Natural killer cell treated with Interleukin-12 subunit alpha and Interleukin-12 subunit beta and Interleukin-15 and Interleukin-18, amount 100 ng/mL, for 72 hours (primary cell): ENCODE data around the gene MYOZ3. TPM values are rescaled to one million over a fixed set of nuclear protein-coding genes. Genes with fewer than 3 reads are reported as not detected.

Experiments
- ATAC-seq, 2 donors: fragments of 150-1000 bp; cut with Tn5 transposase in 1 of 2; sonication (Bioruptor Pico), chemical (Tn5 transposase) in 1 of 2; 2 replicates each; pipeline ENCODE4 v1.10.0; 2021
- DNase-seq: peaks from one replicate; pipeline ENCODE4 v3.0.0; 2022; ENCODE audit warnings: low spot score
- H3K27ac Mint-ChIP-seq, 2 donors: 1 replicate in 1 of 2; 2 replicates in 1 of 2; pipeline ENCODE4 v1.8.0; 2022; ENCODE audit warnings: mixed read lengths in 2 of 2, mild to moderate bottlenecking in 1 of 2, moderate library complexity in 1 of 2
- H3K27me3 Mint-ChIP-seq, 2 donors: 1 replicate in 1 of 2; 2 replicates in 1 of 2; pipeline ENCODE4 v1.8.0; 2022; ENCODE audit warnings: mixed read lengths in 2 of 2
- H3K36me3 Mint-ChIP-seq: one replicate; pipeline ENCODE4 v1.8.0; 2022; ENCODE audit warnings: mixed read lengths
- H3K4me1 Mint-ChIP-seq, 2 donors: 1 replicate in 1 of 2; 2 replicates in 1 of 2; pipeline ENCODE4 v1.8.0; 2022; ENCODE audit warnings: low read depth in 2 of 2, mixed read lengths in 2 of 2, mild to moderate bottlenecking in 1 of 2
- H3K4me3 Mint-ChIP-seq: one replicate; pipeline ENCODE4 v1.8.0; 2022; ENCODE audit warnings: mixed read lengths
- H3K9me3 Mint-ChIP-seq: 2 replicates; pipeline ENCODE4 v1.8.0; 2022; ENCODE audit warnings: mixed read lengths
- total RNA-seq, 2 donors: library from RNA; stranded (reverse); gene quantifications; one replicate each; pipeline ENCODE4 v1.2.3, GENCODE V29; 2022

MYOZ3 gene
- total RNA-seq, 2 donors from 2014 or later, result not detected

- Mint-ChIP-seq H3K4me3 (no peak overlapping the region), H3K4me1 (peaks cover 8 to 9% of the 10 kb centered on the region in 2 donors), H3K36me3 (no peaks in the 10 kb centered on the region), H3K27ac (no peak overlapping the region), H3K9me3 (no peaks in the 10 kb centered on the region), H3K27me3 (no peaks in the 10 kb centered on the region)
- DNase-seq, result no peak
- no peak for ATAC-seq
These were observed 7.1 kb upstream of the MYOZ3 start for GRCh38 chr5:150653762-150654556.

DNA sequence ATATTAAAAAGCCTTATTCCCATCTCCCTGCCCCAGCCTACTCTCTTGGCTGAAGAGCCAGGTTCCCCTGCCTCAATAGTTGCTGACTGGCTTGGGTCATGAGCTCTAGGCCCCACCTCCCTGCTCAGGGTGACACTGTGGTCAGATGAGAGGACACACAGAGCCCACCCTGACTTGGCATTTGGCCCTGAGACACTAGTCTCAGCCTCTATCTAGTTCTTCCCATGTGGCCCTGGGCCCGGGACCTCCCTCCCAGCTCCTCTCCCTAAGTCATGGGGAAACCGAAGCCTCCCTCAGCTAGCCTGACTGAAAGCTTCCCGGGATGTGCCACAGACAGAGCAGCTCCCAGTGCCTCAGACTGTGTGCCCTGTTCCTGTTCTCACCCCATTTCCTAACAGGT, 5.8 kb upstream of the MYOZ3 start:
- DNase-seq (peak; percentile 28), ATAC-seq (no peak)
- H3K36me3 Mint-ChIP-seq, result no peaks in the 10 kb centered on the region
- peaks cover 8 to 9% of the 10 kb centered on the region in 2 donors for H3K4me1 Mint-ChIP-seq
- no peaks in the 10 kb centered on the region for H3K9me3 Mint-ChIP-seq
- no peak overlapping the region for H3K4me3 Mint-ChIP-seq
- H3K27ac Mint-ChIP-seq, result no peak overlapping the region
- no peaks in the 10 kb centered on the region for H3K27me3 Mint-ChIP-seq

DNA sequence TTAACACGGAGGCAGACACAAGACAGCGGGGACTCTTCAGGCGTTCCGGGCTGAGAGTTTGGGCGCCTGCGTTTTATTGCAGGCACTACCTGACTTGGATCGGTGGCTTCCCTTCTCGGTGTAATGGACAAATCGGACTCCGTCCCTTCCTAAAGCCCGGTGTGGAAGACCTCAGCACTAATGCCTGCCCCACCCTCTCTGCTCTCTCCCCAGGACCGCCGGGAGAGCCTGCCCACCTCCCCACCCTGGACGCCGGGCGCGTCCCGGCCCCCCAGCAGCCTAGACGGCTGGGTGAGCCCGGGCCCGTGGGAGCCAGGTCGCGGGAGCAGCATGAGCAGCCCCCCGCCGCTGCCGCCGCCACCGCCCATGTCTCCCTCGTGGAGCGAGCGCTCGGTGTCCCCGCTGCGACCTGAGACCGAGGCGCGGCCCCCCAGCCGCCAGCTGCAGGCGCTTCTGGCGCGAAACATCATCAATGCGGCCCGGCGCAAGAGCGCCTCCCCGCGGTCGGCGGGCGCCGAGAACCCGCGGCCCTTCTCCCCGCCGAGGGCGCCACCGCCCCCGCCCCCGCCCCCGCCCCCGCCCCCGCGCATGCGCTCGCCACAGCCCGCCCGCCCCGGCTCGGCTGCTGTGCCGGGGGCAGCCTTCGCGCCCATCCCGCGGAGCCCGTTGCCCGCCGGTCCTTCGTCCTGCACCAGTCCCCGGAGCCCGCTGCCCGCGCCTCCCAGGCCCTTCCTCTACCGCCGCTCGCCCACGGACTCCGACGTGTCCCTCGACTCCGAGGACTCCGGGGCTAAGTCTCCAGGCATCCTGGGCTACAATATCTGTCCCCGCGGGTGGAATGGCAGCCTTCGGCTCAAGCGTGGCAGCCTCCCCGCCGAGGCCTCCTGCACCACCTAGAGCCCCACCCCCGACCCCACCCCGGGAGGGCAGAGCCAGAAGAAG, 4.6 kb upstream of the MYOZ3 start:
- peaks cover 8 to 9% of the 10 kb centered on the region in 2 donors for H3K4me1 Mint-ChIP-seq
- H3K9me3 Mint-ChIP-seq, result no peaks in the 10 kb centered on the region
- peak overlapping the region; percentile 78 for H3K4me3 Mint-ChIP-seq
- peak; percentile 85 to 86 for ATAC-seq
- peak; percentile 76 for DNase-seq
- H3K36me3 Mint-ChIP-seq, result no peaks in the 10 kb centered on the region
- H3K27ac Mint-ChIP-seq, result peak overlapping the region in 1 of 2 donors; percentile 57
- H3K27me3 Mint-ChIP-seq, result peaks cover under 1 to 2% of the 10 kb centered on the region in 2 donors

DNA sequence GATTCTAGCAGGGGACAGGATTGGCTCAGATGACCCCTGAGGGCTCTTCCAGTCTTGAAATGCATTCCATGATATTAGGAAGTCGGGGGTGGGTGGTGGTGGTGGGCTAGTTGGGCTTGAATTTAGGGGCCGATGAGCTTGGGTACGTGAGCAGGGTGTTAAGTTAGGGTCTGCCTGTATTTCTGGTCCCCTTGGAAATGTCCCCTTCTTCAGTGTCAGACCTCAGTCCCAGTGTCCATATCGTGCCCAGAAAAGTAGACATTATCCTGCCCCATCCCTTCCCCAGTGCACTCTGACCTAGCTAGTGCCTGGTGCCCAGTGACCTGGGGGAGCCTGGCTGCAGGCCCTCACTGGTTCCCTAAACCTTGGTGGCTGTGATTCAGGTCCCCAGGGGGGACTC, 2.9 kb upstream of the MYOZ3 start:
- ATAC-seq (no peak), DNase-seq (no peak)
- Mint-ChIP-seq H3K4me1 (peaks cover 8 to 9% of the 10 kb centered on the region in 2 donors), H3K4me3 (peak overlapping the region; percentile 78), H3K36me3 (no peaks in the 10 kb centered on the region), H3K27ac (peak overlapping the region in 1 of 2 donors; percentile 54), H3K9me3 (no peaks in the 10 kb centered on the region), H3K27me3 (peaks cover 2 to 8% of the 10 kb centered on the region in 2 donors)

GRCh38 chr5:150658699-150659265, 2.3 kb upstream of the MYOZ3 start:
- ATAC-seq (no peak), DNase-seq (peak; percentile 38)
- peaks cover 8 to 9% of the 10 kb centered on the region in 2 donors for H3K4me1 Mint-ChIP-seq
- peaks cover 2 to 8% of the 10 kb centered on the region in 2 donors for H3K27me3 Mint-ChIP-seq
- no peak overlapping the region for H3K27ac Mint-ChIP-seq
- H3K4me3 Mint-ChIP-seq, result no peak overlapping the region
- no peaks in the 10 kb centered on the region for H3K9me3 Mint-ChIP-seq
- no peaks in the 10 kb centered on the region for H3K36me3 Mint-ChIP-seq

DNA sequence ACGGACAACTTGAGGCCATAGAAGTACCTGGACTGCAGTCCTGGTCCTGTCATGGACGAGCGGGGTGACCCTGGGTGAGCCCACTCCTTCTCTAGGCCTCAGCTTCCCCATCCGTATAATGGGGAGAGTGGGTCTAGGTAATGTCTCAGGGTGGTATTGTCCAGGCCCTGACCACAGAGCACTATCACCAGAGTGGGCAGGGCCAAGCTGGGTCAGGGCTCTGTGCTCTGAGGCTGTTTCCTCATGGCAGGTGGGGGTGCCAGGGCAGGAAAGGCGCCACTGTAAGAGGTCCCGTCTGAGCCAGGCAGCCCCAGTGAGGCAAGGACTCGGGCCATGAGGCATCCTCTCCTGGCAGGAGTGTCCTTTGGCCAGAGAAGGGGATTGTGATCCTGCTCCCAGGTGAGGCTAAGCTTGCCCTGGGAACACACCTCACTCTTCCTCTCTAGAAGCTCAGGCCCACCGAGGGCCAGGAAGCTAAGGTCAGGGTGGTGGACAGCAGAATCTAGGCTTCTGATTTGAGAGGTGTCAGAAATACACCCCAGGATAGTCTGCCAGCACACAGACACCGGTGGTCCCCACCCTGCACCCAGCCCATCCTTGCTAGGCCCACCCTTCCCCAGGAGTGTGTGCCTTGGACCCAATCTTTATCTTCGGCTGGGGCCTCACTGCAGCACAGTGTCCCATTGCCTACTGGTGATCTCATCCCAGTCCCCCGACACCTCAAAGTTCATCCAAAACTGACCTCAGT, 1.5 kb upstream of the MYOZ3 start:
- H3K27me3 Mint-ChIP-seq, result peaks cover 2 to 8% of the 10 kb centered on the region in 2 donors
- no peak overlapping the region for H3K27ac Mint-ChIP-seq
- DNase-seq, result peak; percentile 58
- no peaks in the 10 kb centered on the region for H3K9me3 Mint-ChIP-seq
- H3K4me3 Mint-ChIP-seq, result no peak overlapping the region
- no peaks in the 10 kb centered on the region for H3K36me3 Mint-ChIP-seq
- ATAC-seq, result no peak
- peaks cover 8 to 9% of the 10 kb centered on the region in 2 donors for H3K4me1 Mint-ChIP-seq

- Mint-ChIP-seq H3K27ac (no peak overlapping the region), H3K4me3 (no peak overlapping the region), H3K4me1 (peaks cover 8 to 9% of the 10 kb centered on the region in 2 donors), H3K9me3 (no peaks in the 10 kb centered on the region), H3K36me3 (no peaks in the 10 kb centered on the region), H3K27me3 (peaks cover 4 to 8% of the 10 kb centered on the region in 2 donors)
- DNase-seq (peak; percentile 55), ATAC-seq (no peak)
These were observed 781 bp upstream of the MYOZ3 start for GRCh38 chr5:150660108-150660831.

- no peaks in the 10 kb centered on the region for H3K9me3 Mint-ChIP-seq
- H3K36me3 Mint-ChIP-seq, result no peaks in the 10 kb centered on the region
- no peak for ATAC-seq
- H3K4me1 Mint-ChIP-seq, result peaks cover 8 to 9% of the 10 kb centered on the region in 2 donors
- no peak overlapping the region for H3K4me3 Mint-ChIP-seq
- peaks cover 4 to 8% of the 10 kb centered on the region in 2 donors for H3K27me3 Mint-ChIP-seq
- DNase-seq, result peak; percentile 15
- no peak overlapping the region for H3K27ac Mint-ChIP-seq
These were observed 958 bp downstream of the MYOZ3 start for GRCh38 chr5:150661821-150662596.

GRCh38 chr5:150662731-150663516, 1.9 kb downstream of the MYOZ3 start:
- Mint-ChIP-seq H3K36me3 (no peaks in the 10 kb centered on the region), H3K27me3 (peaks cover 4 to 8% of the 10 kb centered on the region in 2 donors), H3K9me3 (no peaks in the 10 kb centered on the region), H3K27ac (no peak overlapping the region), H3K4me3 (no peak overlapping the region), H3K4me1 (peaks cover 0 to under 1% of the 10 kb centered on the region in 2 donors)
- peak; percentile 37 for DNase-seq
- ATAC-seq, result peak in 1 of 2 donors; percentile 31

DNA sequence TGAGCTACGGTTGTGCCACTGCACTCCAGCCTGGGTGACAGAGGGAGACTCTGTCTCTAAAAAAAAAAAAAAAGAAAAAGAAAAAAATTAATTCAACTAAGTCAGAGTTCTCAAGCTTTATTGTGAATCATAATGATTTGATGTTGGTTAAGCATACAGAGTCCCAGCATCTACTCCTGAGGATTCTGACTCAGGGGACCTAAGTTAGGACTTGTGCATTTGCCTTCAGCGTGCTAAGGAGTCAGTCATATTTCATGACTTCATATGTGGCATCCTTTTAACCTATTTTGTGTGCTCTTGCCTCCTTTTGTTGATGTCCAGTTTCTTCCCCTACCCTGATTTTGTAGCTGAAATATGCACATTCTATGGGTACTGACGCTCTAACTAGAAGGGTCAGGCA, 2.9 kb downstream of the MYOZ3 start:
- Mint-ChIP-seq H3K36me3 (no peaks in the 10 kb centered on the region), H3K4me3 (no peak overlapping the region), H3K4me1 (no peaks in the 10 kb centered on the region), H3K27ac (no peak overlapping the region), H3K9me3 (no peaks in the 10 kb centered on the region), H3K27me3 (peaks cover 4 to 8% of the 10 kb centered on the region in 2 donors)
- ATAC-seq (no peak), DNase-seq (no peak)

- Mint-ChIP-seq H3K4me3 (no peak overlapping the region), H3K27me3 (peaks cover 7 to 13% of the 10 kb centered on the region in 2 donors), H3K9me3 (no peaks in the 10 kb centered on the region), H3K27ac (no peak overlapping the region), H3K4me1 (no peaks in the 10 kb centered on the region), H3K36me3 (no peaks in the 10 kb centered on the region)
- no peak for DNase-seq
- ATAC-seq, result no peak
These were observed 4.0 kb downstream of the MYOZ3 start for GRCh38 chr5:150665044-150665443.
